ENCODE measurements around the gene GPRIN1.
"Not testable (repeated sequence)": the region's sequence is repeated elsewhere in the genome, so short reads cannot be mapped to it uniquely, and the experiment has no call there.

GPRIN1 gene

DNA sequence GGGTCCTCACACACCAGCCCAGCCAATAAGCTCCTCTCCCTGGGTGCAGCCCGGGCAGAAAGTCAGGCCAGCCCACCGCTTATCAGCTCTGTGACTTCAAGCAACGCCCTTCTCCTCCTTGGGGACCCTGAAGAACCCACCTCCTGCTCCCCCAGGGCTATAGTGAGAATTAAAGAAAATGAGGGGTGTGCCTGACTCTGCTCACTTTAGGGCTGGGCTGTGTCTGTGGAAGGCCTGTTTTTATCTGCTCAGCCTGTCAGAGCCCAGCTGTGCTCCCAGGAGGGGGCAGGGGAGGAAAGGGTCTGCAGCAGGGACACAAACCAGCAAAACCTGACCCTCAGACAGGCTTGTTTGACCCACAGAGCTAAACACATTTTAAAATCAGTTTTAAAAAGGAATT, 3.9 kb downstream of the GPRIN1 start:
- no peak overlapping the region for H3K9ac ChIP-seq (ENCODE audit: low read length)
- H2AFZ ChIP-seq (ENCODE audit: low read depth, low read length) = no peak overlapping the region
- H3K4me3 ChIP-seq (ENCODE audit: low read length) = no peak overlapping the region
- H3K4me2 ChIP-seq (ENCODE audit: low read length) = no peak overlapping the region
- H3K36me3 ChIP-seq (replicated peaks; ENCODE audit: low read depth, low read length) = no peaks in the 10 kb centered on the region
- peaks cover 7% of the 10 kb centered on the region; the same call in 1 of the 2 replicates for H3K79me2 ChIP-seq (ENCODE audit: low read length)
- H3K27me3 ChIP-seq (ENCODE audit: low read depth, low read length) = no peaks in the 10 kb centered on the region
- TF ChIP-seq EZH2phosphoT487 (IDR thresholded peaks at IDR 0.05; ENCODE audit: low read depth) = no peak
- TF ChIP-seq, protein P1, sequence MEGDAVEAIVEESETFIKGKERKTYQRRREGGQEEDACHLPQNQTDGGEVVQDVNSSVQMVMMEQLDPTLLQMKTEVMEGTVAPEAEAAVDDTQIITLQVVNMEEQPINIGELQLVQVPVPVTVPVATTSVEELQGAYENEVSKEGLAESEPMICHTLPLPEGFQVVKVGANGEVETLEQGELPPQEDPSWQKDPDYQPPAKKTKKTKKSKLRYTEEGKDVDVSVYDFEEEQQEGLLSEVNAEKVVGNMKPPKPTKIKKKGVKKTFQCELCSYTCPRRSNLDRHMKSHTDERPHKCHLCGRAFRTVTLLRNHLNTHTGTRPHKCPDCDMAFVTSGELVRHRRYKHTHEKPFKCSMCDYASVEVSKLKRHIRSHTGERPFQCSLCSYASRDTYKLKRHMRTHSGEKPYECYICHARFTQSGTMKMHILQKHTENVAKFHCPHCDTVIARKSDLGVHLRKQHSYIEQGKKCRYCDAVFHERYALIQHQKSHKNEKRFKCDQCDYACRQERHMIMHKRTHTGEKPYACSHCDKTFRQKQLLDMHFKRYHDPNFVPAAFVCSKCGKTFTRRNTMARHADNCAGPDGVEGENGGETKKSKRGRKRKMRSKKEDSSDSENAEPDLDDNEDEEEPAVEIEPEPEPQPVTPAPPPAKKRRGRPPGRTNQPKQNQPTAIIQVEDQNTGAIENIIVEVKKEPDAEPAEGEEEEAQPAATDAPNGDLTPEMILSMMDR (IDR thresholded peaks at IDR 0.05; ENCODE audit: low read depth, low read length) = no peak
- H4K20me1 ChIP-seq (ENCODE audit: insufficient read depth, low read length) = peaks cover 10% of the 10 kb centered on the region; the same call in 1 of the 2 replicates
- H3K27ac ChIP-seq (ENCODE audit: low read length) = no peak overlapping the region
- no peaks in the 10 kb centered on the region for H3K9me3 ChIP-seq (ENCODE audit: insufficient read depth, low read length)
- H3K4me1 ChIP-seq (ENCODE audit: low read length) = peaks cover 5% of the 10 kb centered on the region; the same call in 1 of the 2 replicates

DNA sequence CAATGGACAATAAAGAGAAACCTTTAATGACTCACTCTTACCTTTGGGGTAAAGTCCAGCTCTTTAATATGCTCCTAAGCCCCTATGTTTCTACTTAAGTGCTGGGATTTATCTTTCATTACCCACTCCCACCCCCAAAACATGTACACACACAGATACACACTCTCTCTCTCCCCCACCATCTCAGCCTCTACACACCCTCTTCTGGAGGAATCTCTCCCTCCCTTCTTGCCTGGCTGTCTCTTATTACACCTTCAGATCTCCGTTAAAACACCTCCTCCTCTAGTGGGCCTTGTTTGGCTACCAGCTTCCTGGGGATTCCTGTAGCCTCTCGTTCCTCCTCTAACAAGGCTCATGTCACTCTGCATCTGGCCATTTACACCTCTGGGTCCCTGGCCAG, 6.9 kb downstream of the GPRIN1 start:
- Histone ChIP-seq H3K4me2 (ENCODE audit: low read length) (no peak overlapping the region), H3K27ac (ENCODE audit: low read length) (no peak overlapping the region), H3K27me3 (ENCODE audit: low read depth, low read length) (no peaks in the 10 kb centered on the region), H3K36me3 (replicated peaks; ENCODE audit: low read depth, low read length) (no peaks in the 10 kb centered on the region), H3K9me3 (ENCODE audit: insufficient read depth, low read length) (no peaks in the 10 kb centered on the region), H3K79me2 (ENCODE audit: low read length) (no peaks in the 10 kb centered on the region), H2AFZ (ENCODE audit: low read depth, low read length) (no peak overlapping the region), H3K4me1 (ENCODE audit: low read length) (no peaks in the 10 kb centered on the region), H3K9ac (ENCODE audit: low read length) (no peak overlapping the region), H3K4me3 (ENCODE audit: low read length) (no peak overlapping the region), H4K20me1 (ENCODE audit: insufficient read depth, low read length) (peaks cover 5% of the 10 kb centered on the region; the same call in 1 of the 2 replicates)
- no peak for TF ChIP-seq EZH2phosphoT487 (IDR thresholded peaks at IDR 0.05; ENCODE audit: low read depth)
- TF ChIP-seq, protein P1 (IDR thresholded peaks at IDR 0.05; ENCODE audit: low read depth, low read length) = no peak

DNA sequence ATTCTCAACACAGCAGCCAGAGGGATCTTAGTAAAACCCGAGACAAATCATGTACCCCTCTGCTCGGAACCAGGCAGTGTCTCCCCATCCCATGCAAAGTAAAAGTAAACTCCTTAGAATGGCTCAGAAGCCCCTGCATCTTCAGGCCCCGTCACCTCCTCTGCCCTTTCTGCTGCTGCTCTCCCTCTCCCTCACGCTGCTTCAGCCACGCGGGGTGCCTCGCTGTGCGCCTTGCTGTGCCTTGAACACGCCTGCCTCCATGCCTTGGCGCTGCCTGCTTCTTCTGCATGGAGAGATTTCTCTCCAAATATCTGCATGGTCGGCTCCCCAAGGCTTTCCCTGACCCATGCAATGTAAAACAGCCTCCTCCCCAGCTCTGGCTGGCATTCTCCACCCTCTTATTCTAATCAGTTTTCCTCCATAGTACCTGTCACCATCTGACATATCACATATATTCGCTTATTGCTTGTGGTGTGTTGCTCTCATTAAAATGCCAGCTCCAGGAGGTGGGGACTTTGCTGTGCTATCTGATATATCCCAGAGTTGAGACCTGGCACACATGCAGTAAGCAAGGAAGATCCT, 8.0 kb downstream of the GPRIN1 start:
- Histone ChIP-seq H2AFZ (ENCODE audit: low read depth, low read length) (no peak overlapping the region), H3K4me1 (ENCODE audit: low read length) (no peaks in the 10 kb centered on the region), H3K79me2 (ENCODE audit: low read length) (no peaks in the 10 kb centered on the region), H3K27ac (ENCODE audit: low read length) (no peak overlapping the region), H3K4me2 (ENCODE audit: low read length) (no peak overlapping the region), H4K20me1 (ENCODE audit: insufficient read depth, low read length) (peaks cover 5% of the 10 kb centered on the region; the same call in 1 of the 2 replicates), H3K27me3 (ENCODE audit: low read depth, low read length) (no peaks in the 10 kb centered on the region), H3K36me3 (replicated peaks; ENCODE audit: low read depth, low read length) (no peaks in the 10 kb centered on the region), H3K9me3 (ENCODE audit: insufficient read depth, low read length) (no peaks in the 10 kb centered on the region), H3K9ac (ENCODE audit: low read length) (no peak overlapping the region), H3K4me3 (ENCODE audit: low read length) (no peak overlapping the region)
- TF ChIP-seq EZH2phosphoT487 (IDR thresholded peaks at IDR 0.05; ENCODE audit: low read depth) = no peak
- TF ChIP-seq, protein P1 (IDR thresholded peaks at IDR 0.05; ENCODE audit: low read depth, low read length) = no peak

DNA sequence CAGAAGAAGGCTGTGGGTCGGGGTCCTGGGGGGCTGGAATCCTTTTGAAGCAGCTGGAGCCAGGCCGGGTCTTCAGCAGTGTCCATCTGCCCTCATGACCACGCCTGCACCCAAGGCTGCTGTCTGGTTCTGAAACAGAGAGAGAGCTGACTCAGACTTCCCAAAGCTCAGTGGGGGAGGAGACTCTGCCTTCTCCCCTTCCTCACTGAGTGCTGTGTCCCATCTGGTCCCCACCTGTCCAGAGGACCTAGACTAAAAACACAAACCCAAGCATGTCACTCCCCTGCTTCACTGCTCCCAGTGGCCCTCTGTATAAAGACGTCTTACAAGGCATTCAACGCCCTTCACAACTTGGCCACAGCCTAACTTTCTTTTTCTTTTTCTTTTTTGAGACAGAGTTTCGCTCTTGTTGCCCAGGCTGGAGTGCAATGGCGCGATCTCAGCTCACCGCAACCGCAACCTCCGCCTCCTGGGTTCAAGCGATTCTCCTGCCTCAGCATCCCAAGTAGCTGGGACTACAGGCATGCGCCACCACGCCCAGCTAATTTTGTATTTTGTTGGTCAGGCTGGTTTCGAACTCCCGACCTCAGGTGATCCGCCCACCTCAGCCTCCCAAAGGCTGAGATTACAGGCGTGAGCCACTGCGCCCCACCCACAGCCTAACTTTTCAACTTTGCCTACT, 10.1 kb downstream of the GPRIN1 start:
- H3K79me2 ChIP-seq (ENCODE audit: low read length); H3K27ac ChIP-seq (ENCODE audit: low read length); H4K20me1 ChIP-seq (ENCODE audit: insufficient read depth, low read length); H3K4me3 ChIP-seq (ENCODE audit: low read length); H2AFZ ChIP-seq (ENCODE audit: low read depth, low read length); H3K4me2 ChIP-seq (ENCODE audit: low read length); H3K9me3 ChIP-seq (ENCODE audit: insufficient read depth, low read length); H3K4me1 ChIP-seq (ENCODE audit: low read length); H3K27me3 ChIP-seq (ENCODE audit: low read depth, low read length); H3K36me3 ChIP-seq (replicated peaks; ENCODE audit: low read depth, low read length); H3K9ac ChIP-seq (ENCODE audit: low read length): not testable (repeated sequence)
